Fibroblast of the aortic adventitia (primary cell): ENCODE measurements around the gene UBE2E2. TPM values are rescaled to one million over a fixed set of nuclear protein-coding genes. Genes with fewer than 3 reads are reported as not detected.

Experiments
- DNase-seq: peaks from one replicate; pipeline ENCODE4 v3.0.0-alpha.2; 2010; ENCODE audit warnings: low read depth
- H3K4me3 ChIP-seq: 2 replicates; pipeline ENCODE4 v1.5.1; 2011; ENCODE audit warnings: low read depth, mild to moderate bottlenecking, control low read depth, low read length, moderate library complexity
- total RNA-seq: library from RNA; depleted of rRNA; stranded (reverse); fragments of >200 nt; gene quantifications from 2 replicates; pipeline ENCODE4 v1.2.3, GENCODE V29; 2012; ENCODE audit warnings: low replicate concordance
- TF ChIP-seq, protein P1 (sequence below): IDR thresholded peaks from 2 replicates; pipeline ENCODE4 v1.5.1; 2011; ENCODE audit warnings: mild to moderate bottlenecking, low read length, control low read depth, inconsistent platforms; ENCODE audit not compliant: insufficient read depth

Gene UBE2E2
- total RNA-seq, 1 donor, result 49.1 TPM

GRCh38 chr3:23294770-23295387 is 91.8 kb downstream of the UBE2E2 start:
- DNase-seq, result no peak
- TF ChIP-seq, protein P1, sequence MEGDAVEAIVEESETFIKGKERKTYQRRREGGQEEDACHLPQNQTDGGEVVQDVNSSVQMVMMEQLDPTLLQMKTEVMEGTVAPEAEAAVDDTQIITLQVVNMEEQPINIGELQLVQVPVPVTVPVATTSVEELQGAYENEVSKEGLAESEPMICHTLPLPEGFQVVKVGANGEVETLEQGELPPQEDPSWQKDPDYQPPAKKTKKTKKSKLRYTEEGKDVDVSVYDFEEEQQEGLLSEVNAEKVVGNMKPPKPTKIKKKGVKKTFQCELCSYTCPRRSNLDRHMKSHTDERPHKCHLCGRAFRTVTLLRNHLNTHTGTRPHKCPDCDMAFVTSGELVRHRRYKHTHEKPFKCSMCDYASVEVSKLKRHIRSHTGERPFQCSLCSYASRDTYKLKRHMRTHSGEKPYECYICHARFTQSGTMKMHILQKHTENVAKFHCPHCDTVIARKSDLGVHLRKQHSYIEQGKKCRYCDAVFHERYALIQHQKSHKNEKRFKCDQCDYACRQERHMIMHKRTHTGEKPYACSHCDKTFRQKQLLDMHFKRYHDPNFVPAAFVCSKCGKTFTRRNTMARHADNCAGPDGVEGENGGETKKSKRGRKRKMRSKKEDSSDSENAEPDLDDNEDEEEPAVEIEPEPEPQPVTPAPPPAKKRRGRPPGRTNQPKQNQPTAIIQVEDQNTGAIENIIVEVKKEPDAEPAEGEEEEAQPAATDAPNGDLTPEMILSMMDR, result no peak
- H3K4me3 ChIP-seq, result no peak overlapping the region

DNA sequence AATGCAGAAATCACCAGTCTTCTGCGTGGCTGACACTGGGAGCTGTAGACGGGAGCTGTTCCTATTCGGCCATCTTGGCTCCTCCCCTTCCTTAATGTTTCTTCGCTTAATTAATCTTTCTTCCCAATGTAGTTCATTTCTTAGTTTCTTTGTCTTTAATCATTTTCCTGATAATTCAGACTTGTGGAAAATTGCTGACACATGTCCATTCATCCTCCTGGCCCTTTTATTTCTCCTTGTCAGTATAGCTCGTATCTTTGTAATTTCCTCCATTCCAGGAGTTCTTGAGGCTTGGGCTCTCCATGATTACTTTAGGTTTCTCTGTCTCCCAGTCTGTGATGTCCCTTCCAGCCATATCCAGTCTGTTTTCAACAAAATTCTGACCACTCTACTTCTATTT is 98.7 kb downstream of the UBE2E2 start:
- no peak for DNase-seq
- TF ChIP-seq, protein P1, result no peak
- no peak overlapping the region for H3K4me3 ChIP-seq

- peak; percentile 28 for DNase-seq
- no peak overlapping the region for H3K4me3 ChIP-seq
- TF ChIP-seq, protein P1, result no peak
Measured at GRCh38 chr3:23302271-23302670, 99.1 kb downstream of the UBE2E2 start.

DNA sequence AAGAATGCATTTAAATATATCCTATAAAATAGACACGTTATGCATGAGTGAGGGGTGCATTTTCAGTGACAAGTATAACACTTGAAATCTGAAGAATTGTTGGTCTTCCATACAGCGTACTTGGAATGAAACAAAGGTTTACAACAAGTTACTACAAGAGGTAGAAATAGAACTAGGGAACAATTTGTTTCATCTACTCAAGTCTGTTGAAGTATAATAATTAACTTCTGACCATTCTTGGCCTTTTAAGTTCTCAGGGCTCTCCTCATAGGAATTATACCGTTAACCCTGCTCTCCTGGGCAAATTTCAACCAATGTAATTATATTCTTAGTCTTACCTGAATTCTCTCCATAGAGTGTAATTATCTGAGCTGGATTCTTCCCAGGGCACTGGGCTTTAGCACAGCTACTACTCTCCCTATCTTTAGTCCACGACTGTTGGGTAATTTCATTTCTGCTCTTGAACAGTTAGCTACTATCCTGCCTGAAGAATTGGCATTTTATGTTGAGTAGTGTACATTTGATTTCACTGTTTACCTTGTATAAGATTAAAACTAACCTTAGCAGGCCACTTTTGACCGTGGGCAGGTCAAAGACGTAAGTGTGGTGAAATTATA is 100.6 kb downstream of the UBE2E2 start:
- TF ChIP-seq, protein P1, result no peak
- DNase-seq, result no peak
- H3K4me3 ChIP-seq, result no peak overlapping the region

DNA sequence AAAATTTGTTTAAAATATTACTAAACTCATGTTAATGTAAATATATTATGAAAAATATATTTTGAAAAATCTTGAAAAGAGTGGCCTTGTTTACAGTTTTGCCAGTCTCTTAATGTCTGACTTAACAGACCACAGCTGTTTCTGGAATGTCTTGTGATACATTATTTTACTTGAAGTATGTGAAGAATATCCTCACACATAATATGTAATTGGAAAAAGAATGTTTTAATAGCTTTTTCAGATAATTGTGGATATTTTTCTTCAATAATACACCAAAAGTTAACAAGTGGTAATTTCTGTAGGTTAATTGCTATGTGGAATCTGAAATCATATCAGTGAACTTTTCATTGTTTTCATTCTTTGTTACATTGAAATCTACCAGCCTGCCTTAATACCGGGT is 101.3 kb downstream of the UBE2E2 start:
- no peak overlapping the region for H3K4me3 ChIP-seq
- TF ChIP-seq, protein P1, result no peak
- peak; percentile 37 for DNase-seq

- DNase-seq, result no peak
- TF ChIP-seq, protein P1, result no peak
Measured at GRCh38 chr3:23308986-23309625, 106.0 kb downstream of the UBE2E2 start.

More at GRCh38 chr3:23308986-23309625, 106.0 kb downstream of the UBE2E2 start:
- H3K4me3 ChIP-seq, result no peak overlapping the region
